Right forelimb (tissue), 1 donor: ENCODE results near the gene MAP1LC3B2.
A peak's percentile ranks its signal among the peaks of the same experiment; 100 is the strongest.
"Not testable (repeated sequence)": the region's sequence is repeated elsewhere in the genome, so short reads cannot be mapped to it uniquely, and the experiment has no call there.

ENCODE experiments used
- DNase-seq: peaks from one replicate; pipeline ENCODE4 v3.0.0-alpha.2; 2018

MAP1LC3B2 gene

DNA sequence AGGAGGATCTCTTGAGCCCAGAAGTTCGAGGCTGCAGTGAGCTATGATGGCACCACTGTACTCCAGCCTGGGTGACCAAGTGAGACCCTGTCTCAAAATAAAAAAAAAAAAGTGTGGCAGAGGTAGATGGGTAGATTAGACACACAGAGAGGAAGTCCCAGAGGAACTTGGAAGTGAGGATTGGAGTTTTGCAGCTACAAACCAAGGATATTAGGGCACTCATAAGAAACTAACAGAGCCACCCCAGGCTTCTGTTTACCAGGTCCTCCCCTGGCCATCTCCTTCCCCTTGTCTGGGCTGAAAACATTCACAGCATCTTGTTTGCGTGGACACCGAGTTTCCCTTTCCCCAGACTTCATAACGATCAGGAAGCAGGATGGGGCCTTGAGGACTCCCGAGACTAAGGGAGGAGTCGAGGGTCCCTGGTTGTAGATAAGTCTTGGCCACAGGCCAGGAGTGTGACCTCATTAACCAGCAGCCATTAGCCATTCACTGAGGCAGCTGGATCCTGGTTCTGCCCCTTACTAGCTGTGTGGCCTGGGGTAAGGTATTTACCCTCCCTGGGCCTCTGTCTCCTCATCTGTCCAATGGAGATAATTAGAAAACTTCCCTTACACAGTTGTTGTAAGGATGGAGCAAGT, 2.1 kb downstream of the MAP1LC3B2 start:
- DNase-seq: no peak

- DNase-seq: no peak
These were observed 2.9 kb downstream of the MAP1LC3B2 start for GRCh38 chr12:116562090-116562489.

DNA sequence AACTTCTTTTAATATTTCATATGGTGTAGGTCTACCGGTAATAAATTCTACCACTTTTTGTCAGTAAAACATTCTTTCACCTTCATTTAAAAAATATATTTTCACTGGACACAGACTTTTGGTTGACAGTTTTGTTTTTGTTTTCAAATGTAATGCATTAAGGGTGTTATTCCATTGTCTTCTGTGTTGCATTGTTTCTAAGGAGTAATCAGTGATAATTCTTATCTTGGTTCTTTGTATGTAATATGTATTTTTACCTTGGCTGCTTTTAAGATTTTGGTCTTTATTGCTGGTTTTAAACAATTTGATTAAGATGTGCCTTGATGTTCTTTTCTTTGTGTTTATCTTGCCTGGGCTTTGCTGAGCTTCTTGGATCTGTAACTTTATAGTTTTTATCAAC, 4.1 kb downstream of the MAP1LC3B2 start:
- no peak for DNase-seq

DNA sequence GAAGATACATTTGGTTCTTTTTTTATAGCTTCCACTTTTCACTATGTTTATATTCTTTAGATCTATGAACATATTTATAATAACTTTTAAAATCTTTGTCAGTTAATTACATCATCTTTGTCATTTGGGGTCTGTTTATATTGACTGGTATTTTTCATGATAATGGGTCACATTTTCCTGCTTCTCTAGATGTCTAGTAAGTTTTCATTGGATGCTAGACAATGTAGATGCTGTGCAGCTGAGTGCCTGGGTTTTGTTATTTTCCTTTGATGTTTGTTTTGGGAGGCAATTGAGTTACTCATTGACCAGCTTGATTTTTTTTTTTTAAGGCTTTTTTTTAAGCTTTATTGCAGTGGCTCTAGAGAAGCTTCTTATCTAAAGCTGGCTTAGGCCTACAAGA, 4.9 kb downstream of the MAP1LC3B2 start:
- no peak for DNase-seq

DNA sequence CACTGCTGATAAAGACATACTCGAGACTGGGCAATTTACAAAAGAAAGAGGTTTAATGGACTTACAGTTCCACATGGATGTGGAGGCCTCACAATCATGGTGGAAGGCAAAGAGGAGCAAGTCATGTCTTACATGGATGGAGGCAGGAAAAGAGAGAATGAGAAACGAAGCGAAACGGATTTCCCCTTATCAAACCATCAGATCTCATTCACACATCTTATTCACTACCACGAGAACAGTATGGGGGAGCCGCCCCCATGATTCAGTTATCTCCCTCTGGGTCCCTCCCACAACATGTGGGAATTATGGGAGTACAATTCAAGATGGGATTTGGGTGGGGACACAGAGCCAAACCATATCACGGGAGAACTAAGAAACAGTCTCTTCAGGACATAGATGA, 6.0 kb downstream of the MAP1LC3B2 start:
- not testable (repeated sequence) for DNase-seq

- no peak for DNase-seq
These were observed 6.8 kb downstream of the MAP1LC3B2 start for GRCh38 chr12:116565963-116566362.

DNA sequence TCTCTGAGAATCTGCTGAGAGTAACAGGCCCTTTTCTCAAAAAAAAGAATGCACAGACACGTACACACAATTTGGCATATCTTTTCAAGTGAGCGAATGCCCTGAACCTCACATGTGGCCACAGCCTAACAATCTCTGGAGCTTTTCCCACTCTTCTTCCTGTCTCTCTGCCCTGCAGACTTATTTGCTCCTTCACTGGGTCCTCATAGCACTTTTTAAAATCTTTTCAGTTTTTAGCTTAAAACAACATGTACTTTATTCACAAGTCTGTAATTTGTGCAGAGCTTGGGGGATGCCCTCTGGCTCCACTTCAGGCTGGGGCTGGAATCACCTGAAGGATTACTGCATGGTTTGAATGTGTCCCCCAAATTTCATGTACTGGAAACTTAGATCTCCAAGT, 9.0 kb downstream of the MAP1LC3B2 start:
- no peak for DNase-seq

GRCh38 chr12:116571089-116571488, 11.9 kb downstream of the MAP1LC3B2 start:
- no peak for DNase-seq

DNA sequence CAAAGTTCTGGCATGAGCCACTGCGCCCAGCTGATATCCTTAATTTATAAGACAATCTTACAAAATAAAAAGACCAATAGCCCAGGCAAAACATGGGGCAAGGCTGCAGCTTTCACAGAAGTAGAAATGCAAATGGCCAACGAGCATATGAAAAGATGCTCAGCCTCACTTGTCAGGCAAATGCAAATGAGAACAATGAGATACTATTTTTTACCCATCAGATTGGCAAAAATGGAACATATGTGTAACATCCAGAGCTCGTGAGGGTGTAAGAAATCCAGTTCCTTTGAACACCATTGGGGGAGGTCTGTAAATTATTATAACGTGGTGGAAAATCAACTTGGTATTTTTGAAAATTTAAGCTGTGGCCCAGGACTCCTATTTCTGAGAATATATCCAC, 14.6 kb downstream of the MAP1LC3B2 start:
- DNase-seq: no peak

- not testable (repeated sequence) for DNase-seq
These were observed 16.6 kb downstream of the MAP1LC3B2 start for GRCh38 chr12:116575754-116576153.

GRCh38 chr12:116577154-116577561, 18.0 kb downstream of the MAP1LC3B2 start:
- DNase-seq: no peak

GRCh38 chr12:116578051-116578450, 18.9 kb downstream of the MAP1LC3B2 start:
- no peak for DNase-seq

DNA sequence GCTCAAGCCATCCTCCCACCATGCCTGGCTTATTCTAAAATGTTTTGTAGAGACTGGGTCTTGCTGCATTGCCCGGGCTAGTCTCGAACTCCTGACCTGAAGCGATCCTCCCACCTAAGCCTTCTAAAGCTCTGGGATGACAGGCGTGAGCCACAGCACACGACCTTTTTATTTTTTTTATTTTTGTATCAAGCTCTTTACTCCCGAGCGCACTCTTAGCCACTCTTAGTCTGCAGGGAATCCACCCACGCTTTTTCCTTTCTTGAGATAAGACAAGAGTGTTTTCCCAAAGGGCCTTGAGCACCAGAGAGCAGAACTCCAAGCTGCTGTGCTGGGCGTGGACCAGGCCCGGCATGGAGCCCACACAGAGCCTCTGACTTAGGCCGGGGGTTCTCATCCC, 23.4 kb downstream of the MAP1LC3B2 start:
- DNase-seq: no peak

- no peak for DNase-seq
These were observed 24.0 kb downstream of the MAP1LC3B2 start for GRCh38 chr12:116583129-116583694.

- DNase-seq: no peak
These were observed 28.1 kb downstream of the MAP1LC3B2 start for GRCh38 chr12:116587270-116587669.

DNA sequence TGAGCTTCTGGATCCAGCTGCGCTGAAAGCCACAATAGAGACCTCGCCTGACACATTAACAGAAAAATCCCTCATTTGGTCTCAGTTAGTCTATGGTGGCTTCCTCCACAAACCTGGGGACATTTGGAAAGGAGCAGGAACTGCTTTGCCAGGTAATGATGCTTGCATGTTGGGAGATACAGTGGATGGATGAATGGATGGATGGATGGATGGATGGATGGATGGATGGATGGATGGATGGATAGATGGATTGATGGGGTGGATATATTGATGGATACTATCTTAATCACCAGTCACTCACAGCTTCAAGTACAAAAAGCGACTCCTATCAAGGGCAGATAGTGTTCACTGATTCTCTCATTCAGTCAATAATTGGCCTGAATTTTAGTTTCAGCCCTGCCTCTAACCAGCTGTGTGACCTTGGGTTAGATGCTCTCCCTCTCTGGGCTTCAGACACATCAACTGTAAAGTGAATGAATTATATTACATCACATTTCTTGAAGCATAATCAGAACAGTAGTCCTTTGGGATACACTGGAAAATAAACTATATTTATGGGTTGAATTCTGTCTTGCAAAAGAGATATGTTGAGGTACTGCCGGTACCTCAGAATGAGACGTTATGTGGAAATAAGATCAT, 29.3 kb downstream of the MAP1LC3B2 start:
- DNase-seq: no peak

DNA sequence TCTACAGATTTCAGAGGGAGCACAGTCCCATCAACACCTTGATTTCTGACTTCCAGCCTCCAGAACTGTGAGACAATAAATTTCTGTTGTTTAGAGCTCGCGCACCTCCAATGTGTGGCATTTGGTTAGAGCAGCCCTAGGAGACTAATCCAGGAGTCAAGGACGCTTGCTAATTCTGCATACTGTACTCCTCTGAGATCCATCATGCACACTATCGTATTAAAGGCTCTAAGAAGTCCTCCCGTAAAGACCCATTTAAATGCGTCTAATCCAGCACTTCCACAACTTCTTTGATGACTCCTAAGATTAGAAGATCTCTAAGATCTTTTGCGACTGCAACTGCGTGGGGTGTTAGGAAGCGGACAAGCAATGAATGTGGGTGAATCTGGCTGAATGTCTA, 30.4 kb downstream of the MAP1LC3B2 start:
- DNase-seq: no peak

DNA sequence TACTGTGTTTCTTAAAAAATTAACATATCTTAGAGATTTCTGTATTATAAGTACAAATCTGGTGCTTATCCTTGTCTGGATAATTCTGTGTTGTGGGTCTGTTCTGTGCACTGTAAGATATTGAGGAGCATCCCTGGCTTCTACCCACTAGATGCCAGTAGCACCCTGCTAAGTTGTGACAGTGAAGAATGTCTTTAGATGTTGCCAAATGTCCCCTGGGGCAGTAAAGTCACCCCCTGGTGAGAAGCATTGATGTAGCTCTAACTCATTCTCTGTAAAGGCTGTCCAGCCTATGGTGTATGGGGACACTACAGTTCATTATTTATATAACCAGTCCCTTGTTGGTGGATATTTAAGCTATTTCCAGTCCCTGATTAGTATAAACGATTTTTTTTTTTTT, 31.4 kb downstream of the MAP1LC3B2 start:
- no peak for DNase-seq

DNA sequence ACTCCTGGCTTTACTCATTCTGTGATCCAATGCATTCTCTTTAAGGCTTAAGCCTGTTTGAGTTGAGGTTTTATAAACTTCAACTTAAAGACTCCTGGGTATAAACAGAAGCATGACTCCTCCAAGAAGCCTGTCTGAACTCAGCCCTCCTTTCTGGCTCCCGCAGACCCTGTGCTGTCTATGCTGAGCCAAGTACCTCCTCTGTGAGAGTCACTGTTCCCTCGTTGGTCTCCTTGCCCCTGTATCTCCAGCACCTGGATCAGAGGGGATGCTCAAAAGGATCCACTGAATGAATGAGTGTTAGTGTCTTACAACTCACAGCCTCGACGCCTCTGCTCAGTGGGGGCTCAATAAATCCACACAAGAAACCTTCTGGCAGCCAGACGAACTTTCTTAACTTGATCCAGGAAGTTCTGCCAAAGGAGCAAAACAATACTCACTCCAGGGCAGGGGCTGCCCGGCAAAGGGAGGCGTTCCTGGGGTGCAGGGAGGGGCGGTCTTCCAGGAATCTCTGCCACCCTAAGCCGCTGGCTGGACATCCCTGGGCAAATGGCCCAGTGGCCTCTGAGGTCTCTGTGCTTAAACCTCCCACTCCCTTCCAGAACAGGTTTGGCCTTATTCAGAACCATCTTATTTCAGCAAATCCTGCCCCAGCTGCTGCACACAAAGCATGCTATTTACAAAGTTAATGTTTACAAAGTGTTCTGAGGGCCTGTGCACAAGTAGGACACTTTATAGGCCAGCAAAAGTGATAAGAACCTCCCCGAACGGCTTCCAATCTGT, 32.9 kb downstream of the MAP1LC3B2 start:
- peak; percentile 69 for DNase-seq

DNA sequence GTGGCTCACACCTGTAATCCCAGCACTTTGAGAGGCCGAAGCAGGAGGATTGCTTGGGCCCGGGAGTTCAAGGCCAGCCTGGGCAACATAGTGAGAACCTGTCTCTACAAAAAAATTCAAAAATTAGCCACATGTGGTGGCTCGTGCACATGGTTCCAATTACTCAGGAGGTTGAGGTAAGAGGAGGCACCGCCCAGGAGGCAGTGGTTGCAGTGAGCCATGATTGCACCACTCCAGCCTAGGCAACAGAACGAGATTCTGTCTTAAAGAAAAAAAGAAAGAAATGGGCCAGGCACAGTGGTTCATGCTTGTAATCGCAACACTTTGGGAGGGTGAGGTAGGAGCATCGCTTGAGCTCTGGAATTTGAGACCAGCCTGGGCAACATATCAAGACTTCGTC, 33.5 kb downstream of the MAP1LC3B2 start:
- DNase-seq: no peak

DNA sequence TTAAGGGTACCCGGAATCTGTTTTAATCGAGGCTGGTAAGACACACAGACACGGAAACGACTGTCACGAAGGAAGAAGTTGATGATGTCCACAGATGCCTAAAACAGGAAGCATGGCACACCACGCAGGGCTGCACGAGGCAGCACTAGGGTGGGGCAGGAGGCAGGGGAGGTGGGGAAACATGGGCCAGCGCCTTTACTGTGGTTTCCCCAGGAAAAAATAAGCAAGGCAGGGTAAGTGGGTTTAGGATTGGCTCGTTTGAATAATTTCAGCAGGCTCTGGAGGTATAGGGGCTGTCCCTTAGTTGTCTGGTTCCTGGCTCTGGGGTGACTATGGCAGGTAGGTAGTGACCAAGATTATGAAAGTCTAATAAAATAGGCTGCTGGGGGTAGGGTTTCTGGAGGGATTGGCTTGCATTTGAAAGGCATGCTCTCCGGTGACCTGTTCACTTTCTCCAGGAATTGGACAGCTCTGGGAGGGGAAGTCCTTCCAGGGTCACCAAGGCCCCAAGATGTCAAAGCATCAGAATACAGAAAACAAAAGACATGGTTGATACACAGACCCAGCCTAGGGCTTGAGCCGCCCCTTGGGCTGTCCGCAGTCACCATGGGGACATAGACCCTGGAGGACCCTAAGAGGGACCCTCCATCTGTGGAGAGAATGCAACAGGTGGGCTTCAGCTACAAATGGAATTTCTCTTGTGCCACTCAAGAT, 35.3 kb downstream of the MAP1LC3B2 start:
- DNase-seq: no peak

- no peak for DNase-seq
These were observed 36.0 kb downstream of the MAP1LC3B2 start for GRCh38 chr12:116595186-116595585.

DNA sequence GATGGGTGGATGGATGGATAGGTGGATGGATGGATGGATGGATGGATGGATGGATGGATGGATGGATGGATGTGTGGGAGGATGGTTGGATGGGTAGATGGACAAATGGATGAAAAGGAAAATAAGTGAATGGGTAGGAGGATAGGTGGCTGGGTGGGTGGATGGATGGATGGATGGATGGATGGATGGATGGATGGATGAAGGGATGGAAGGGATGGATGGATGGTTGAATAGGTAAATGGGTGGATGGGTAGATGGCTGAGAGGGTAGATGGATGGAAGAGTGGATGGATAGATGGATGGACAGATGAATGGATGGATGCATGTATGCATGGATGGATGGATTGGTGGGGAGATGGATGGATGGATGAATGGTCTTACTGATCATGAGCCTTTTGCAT, 36.5 kb downstream of the MAP1LC3B2 start:
- no peak for DNase-seq
